ENCODE data around the gene KCNA1.
"Not testable (repeated sequence)": the region's sequence is repeated elsewhere in the genome, so short reads cannot be mapped to it uniquely, and the experiment has no call there.

The KCNA1 gene

DNA sequence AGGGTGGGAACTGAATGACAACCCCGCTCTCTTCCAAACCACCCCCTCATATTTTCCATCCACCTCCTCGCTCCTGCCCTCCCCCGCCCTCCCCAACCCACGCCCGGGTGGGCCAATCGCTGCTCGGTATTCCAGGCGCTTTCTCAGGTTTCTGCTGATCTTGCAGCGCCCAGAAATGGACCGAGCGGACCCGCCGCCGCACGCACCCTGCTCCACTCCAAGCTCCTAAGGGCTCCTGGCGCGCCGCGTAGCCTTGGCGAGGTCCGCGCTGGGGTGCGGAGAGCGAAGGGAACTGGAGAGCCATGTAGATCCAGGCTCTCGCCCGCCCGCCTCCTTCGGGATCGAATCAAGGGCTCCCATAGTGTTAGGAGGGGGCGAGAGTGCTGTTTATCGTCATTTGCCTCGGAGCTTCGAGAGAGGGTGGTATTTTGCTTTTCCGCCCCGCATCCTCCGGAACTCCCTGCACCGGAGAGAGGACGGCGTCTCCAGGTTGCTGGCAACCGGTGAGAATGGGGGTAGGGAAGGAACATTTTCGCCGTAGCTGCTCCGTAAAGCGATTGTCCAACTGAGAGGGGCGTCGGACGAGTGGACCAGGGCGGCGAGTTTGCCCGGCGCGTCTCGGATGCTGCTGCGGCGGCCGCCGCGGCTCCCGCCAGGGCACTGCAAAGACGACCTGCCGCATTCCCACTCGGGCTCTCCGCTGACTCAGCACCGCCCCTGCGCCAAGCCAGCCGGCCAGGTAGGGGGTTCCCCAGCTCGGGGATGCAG lies at the start of gene KCNA1:
TSS of gene KCNA1 (plus strand) at position 172 of the 768 bp plus-strand sequence. CDS start 1,474 bp downstream, outside the sequence.
- no peak for DNase-seq (ENCODE audit: low read depth, low spot score)

DNA sequence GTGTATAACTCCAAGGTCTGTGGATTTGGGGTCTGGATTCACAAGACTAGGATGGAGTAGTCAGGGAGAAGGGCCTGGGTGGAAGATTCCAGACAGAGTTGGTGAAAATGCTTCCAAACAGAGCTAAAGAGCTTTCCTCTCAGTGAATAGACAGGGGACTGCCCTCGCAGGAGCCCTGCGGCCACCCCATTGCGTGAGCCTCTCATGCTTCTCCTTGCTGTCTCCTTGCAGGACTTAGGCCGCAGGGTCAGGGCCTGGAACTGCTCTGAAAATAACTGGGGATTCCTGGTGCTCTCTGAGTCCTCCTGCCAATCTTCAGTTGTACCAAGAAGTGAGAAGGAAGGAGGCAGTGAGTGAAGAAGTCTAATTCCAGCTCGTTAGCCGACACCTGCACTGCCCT lies 49.0 kb upstream of the KCNA1 start:
- DNase-seq (ENCODE audit: low read depth, low spot score): no peak

DNA sequence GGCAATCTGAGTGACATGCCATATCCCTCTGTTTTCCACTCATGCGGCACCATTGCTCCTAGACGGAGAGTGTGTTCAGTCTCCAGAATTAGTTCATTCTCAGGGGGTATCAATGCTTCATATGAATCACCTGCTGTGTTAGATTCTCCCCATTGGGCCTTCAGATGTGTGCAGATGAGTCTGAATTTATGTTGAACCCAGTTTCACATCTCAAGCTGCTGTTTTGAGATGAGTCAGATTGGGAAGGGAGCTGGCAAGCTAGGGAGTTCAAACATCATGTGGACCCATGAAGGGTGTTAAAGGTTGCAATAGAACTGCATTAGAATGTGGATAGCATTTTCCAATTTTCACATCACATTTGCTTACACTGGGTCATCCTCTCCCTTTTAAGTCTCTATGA lies 46.9 kb upstream of the KCNA1 start:
- no peak for DNase-seq (ENCODE audit: low read depth, low spot score)

DNA sequence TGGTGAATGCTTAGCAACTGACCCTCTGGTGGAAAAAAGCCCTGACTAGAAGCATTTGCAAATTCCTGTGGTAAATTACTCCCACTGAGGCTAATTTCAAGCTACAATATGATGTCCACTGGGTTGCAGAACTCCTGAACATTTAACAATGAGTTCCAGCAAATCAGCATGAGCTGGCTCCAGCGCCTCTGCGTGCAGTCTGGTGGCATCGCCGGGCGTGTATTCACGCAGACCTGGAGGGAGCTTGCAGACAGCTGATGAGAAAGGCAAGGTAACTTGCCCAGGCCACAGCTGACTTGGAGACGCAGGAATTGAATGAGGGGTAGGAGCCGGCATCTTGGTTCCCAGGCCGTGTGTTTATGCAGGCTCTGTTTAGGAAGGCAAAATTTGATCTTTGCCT lies 45.1 kb upstream of the KCNA1 start:
- DNase-seq (ENCODE audit: low read depth, low spot score): no peak

DNA sequence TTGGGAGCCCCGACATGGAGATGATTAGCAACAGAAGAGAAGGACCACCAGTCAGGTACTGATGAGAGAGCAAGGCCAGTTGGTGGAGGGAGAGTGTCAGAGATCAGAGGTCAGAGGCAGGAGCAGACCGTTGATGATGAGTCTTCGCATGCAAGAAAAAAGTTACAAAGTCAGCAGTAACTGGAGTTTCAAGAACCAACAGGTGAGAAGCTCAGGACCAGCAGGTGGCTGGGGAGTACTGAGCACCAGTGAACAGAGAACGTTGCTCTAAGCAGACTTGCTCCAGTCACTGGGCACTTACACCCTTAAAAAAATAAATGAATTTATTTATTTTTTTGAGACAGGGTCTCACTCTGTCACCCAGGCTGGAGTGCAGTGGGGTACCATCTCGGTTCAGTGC lies 44.5 kb upstream of the KCNA1 start:
- DNase-seq (ENCODE audit: low read depth, low spot score): no peak

DNA sequence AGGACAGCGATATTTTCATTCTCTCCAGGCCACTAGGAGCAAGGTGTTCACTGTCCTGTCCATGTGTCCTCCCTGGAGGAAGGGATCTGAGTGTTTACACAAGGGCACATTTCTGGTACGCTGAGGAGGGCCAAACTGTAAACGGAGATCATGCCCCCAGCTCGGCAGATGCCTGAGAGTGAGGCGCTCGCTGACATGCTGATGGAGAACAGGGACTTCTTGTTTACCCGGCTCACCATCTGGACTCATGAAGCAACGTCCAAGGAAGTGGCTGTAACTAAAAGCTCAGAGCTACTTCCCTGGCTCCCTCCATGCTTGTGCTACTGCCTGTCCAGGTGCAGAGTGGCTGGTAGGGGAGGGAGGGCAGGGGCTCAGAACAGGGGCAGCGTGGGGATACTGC lies 43.4 kb upstream of the KCNA1 start:
- no peak for DNase-seq (ENCODE audit: low read depth, low spot score)

DNA sequence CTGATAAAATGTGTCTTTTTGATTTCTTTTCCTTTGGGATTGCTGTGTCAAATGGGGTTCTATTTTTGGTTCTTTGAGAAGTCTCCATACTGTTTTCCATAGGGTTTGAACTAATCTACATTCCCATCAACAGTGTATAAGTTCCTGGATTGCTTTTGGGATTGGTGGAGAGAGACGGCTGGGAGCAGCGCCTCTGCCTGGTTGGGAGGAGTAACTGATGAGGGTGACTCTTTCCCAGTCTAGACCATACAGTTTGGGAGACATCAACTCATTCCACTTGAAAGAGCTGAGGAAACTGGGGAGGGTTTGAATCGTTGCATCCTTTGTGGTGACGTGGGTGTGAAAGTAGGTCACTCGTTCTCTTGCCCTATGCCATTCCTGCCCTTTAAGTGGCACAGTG lies 42.3 kb upstream of the KCNA1 start:
- DNase-seq (ENCODE audit: low read depth, low spot score): no peak

DNA sequence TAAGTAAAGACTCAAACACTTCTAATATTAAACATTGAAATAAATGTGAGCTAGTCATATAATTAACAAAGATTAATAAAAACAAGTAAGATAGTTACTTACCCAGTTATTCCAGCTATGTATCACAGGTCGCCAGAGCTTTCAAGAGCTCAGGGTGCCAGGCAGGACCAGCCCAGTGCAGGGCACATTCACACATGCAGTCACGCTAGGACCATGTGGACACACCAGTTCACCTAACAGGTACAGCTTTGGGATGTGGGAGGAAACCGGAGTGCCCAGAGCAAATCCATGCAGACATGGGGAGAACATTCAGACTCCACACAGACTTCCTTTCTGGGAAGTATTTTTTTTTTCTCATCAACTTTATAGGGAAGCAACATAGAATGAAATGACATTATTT lies 39.3 kb upstream of the KCNA1 start:
- DNase-seq (ENCODE audit: low read depth, low spot score): no peak

DNA sequence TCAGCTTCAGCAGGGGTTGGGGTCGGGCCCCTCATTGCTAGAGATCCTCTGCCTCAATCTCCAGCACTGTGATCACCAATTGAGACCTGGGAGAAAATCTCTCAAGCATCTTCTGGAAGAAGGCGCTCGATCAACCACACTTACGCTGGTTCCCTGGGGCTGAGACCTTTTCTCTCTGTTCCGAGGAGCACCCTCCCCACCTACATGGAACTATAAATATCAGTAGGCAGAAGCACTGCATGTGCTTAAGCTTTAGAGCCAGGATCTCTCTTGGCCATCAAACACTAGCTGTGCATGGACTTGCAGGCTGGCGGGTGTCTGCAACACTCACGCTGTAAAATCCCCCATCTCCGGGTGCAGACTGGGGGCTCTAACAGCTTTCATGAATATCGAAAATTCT lies 38.2 kb upstream of the KCNA1 start:
- no peak for DNase-seq (ENCODE audit: low read depth, low spot score)

DNA sequence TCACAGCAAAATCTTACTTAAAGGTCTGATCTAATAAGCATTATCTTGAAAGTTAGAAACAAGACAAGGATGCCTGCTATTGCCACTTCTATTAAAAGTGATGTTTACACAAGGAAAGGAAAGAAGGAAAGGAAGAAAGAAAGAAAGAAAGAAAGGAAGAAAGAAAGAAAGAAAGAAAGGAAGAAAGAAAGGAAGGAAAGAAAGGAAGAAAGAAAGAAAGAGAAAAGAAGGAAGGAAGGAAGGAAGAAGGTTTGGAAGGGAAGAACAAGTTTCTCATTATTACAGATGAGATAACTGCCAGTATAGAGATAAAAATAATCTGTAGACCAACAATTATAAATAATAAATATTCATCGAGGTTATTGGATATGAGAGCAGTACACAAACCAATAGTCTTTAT lies 35.8 kb upstream of the KCNA1 start:
- no peak for DNase-seq (ENCODE audit: low read depth, low spot score)

DNA sequence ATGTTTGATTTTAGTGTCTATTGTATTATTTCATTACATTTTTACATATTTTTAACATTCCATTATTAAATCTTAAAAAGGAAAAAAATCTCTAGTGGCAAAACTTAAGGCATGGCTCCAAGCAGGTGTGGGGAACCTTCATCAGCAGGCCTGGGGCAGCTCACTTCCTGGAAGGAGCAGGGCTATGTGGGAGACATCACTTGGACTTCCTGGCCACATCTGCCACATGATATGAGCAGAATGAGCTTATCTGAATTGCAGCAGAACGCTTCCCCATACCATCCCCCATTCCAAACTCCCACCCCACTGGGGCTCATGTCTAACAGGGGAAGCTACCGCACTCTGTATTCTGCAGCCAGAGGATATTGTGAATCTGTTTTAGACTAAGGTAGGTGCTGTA lies 35.0 kb upstream of the KCNA1 start:
- DNase-seq (ENCODE audit: low read depth, low spot score): no peak

DNA sequence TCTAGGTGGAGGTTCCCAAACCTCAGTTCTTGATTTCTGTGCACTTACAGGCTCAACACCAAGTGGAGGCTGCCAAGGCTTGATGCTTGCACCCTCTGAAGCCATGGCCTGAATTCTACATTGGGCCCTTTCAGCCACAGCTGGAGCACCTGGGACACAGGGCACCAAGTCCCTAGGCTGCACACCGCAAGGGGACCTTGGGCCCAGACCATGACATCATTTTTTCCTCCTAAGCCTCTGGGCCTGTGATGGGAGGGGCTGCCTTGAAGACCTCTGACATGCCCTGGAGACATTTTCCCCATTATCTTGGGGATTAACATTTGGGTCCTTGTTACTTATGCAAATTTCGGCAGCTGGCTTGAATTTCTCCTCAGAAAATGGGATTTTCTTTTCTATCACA lies 30.2 kb upstream of the KCNA1 start:
- not testable (repeated sequence) for DNase-seq (ENCODE audit: low read depth, low spot score)

DNA sequence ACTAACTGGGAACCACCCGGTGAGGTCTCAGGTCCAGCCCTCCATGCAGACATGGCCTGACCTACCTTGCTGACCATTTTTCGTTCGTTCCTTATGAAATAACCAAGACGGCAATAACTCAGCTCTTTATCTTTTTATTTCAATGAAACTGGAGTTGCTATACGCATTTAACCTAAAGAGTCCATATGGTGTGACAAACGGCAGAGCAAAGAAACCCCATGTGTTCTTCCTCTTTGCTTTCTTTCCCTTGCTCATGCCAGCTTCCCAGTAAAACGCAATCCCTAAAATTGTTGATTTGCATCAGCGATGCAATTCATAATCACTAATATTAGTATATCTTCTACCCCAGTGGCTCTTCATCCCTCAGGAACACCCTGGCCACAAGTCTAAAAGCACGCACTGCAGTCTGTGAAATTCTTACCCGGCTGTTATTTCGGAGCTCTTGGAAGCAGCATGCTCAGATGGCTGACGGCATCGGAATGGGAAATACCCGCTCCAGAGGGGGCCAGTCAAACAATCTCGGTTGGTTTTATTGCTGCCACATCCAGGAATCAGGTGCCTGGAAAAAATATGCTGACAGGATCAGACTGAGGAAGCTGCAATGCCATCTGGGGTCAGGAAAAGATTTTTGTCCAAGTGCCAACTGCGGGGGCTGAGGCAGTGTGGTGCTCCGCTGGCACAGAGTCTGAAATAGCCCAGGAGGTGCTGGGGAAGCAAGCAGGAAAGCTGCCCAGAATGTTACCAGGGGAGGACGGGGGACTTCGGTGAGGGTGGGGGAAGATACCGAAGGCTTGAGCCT lies 28.2 kb upstream of the KCNA1 start:
- DNase-seq (ENCODE audit: low read depth, low spot score): no peak

DNA sequence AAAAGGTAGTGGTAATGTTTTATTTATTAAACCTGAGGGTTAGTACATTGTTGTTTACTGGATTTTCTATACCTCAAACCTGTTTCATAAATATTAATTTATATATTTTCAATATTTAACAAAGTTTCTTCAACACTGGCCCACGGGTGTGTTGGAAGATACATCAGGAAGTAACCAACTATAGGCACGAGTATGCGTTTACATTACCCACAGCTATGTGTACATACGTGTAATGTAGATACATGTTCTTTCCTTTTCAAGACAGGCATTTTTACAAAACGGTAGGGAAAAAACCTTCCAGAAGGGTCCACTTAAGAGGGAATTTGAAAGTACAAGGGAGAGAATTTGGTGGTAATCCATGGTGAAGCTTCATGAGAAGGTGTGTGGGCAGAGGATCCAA lies 17.8 kb upstream of the KCNA1 start:
- DNase-seq (ENCODE audit: low read depth, low spot score): no peak

DNA sequence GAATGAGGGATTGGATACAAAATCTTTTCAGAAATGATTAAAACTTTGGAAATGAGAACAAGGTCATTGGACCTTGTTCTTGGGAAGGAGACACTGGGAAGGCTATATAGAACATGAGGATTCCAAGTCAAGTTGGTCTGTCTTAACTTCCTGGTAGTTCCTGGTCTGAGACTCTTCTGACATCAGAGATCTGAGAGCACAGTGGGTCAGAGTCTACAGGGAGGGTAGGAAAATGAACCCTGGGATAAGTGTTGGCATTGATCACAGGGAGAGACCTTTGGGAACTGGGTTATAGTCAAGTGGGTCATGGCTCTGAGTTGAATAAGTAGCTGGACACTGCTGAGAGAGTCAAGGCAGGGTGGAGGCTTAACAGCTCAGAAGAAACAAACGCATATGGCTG lies 17.3 kb upstream of the KCNA1 start:
- DNase-seq (ENCODE audit: low read depth, low spot score): no peak

DNA sequence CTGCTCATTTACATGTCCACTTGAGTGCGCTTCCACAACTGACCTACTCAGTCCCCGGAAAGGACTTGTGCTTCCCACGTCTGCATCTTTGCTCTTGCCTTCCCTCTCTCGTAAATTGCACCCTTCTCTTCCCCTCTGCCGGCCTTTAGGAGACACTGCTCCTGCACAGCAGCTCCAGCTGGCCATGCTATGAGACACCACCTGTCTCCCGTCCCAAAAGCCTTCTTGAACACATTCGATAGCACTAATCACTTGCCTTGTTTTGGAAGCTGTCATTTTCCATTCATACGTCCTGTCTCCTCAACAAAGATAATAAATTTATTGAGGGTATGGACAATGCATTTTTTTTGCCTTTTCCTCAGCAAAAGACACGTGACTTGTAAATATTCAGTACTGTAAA lies 15.7 kb upstream of the KCNA1 start:
- no peak for DNase-seq (ENCODE audit: low read depth, low spot score)

DNA sequence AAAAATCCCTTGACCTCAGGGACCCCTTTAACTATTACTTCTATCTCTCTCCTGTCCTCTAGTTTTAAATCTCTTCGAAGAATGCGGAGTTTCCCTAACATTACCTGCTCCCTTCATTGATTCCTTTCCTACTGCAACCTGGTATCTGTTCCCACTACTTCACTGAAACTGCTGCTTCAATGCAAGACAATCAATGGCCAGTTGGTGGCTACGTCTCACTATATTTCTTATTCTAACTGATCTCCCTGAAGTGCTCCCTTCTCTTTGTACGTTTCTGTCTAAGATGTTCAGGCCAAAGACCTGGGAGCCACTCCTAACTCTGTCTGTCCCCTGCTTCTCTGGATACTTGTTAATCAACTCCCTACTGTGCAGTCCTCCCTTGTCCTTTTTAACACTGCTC lies 10.3 kb upstream of the KCNA1 start:
- no peak for DNase-seq (ENCODE audit: low read depth, low spot score)

DNA sequence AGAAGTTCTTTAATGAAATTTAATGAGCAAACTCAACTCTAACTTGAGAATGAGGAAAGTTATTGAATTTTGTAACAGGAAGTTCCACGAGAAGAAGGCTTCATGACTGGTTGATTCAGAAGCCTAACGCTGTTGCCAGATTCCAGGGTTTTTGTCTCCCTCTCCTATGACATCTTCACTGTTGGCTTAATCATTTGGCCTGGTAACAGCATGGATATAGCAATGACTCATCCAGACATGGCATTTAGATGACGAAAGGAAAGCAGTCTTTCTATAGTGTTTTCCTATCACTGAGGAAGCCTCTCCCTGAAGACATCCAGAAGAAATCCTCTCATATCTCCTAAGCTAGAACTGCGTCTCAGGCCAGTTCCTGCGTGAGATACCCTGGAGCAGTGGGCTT lies 9.4 kb upstream of the KCNA1 start:
- no peak for DNase-seq (ENCODE audit: low read depth, low spot score)

DNA sequence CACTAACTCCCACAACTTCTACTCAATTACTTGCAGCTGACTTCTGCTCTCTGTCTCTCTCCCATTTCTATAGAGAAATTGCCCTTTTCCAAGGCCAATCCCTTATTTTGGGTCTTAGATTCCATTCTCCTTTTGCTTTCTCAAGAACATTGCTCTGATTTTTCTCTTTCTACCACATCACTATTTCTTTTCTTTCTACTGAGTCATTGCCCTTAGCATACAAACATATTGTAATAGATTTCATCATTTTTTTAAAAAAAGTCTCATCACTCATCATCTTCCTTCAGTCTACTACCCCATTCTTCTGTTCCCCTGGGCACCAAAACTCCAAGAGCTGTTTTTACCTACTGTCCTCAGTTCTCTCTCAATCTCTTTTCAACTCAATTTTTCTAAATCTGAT lies 4.4 kb upstream of the KCNA1 start:
- no peak for DNase-seq (ENCODE audit: low read depth, low spot score)

DNA sequence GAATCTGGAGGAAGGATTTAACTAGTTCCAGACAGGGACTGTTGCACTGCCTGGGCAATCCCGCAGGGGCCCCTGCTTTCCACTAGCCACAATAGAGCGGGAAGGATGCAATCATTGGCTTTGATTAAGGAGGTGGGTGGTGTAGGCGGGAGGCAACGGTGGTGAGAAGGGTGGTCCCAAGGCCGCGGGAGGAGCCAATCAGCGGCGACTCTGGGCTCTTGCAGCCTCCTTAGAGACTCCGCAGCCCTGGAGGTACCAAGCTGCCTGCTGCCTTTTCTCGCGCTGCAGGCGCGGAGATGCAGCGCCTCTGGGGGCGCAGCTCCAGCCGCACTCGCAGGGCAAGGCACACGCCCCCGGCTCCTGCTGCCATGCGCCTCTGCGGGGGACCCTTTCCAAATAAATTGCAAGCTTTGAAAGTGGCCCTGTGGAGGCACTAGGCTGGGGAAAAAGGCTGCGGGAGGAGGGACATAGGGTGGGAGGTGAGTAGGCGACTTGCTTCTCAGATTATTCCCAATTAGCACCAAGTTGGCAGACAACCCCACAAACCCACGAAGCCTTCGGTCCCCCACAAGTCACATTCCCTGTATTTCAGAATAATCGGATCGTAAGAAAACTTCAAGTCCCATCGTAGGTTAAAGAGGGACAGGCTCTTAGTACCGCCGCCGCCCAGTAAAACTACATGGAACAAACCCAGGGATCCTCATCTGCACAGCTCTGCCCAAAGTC lies 858 bp upstream of the KCNA1 start:
- DNase-seq (ENCODE audit: low read depth, low spot score): peak; percentile 85

DNA sequence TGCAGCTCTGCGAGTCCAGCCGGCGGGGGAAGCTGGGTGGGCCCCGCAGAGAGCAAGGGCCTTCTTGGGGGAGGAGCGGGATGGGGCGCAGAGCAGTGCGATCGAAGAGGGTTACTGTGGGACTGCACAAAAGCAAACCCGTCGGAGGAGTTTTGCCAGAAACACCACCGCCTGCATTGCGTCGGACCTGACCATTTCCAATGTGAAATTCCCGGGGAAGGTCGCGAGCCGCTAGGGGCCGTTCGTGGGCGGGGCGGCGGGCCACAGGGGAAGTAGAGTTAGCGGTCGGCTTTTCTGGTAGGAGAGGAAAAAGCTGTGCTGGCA lies 333 bp upstream of the KCNA1 start:
- DNase-seq (ENCODE audit: low read depth, low spot score): no peak

DNA sequence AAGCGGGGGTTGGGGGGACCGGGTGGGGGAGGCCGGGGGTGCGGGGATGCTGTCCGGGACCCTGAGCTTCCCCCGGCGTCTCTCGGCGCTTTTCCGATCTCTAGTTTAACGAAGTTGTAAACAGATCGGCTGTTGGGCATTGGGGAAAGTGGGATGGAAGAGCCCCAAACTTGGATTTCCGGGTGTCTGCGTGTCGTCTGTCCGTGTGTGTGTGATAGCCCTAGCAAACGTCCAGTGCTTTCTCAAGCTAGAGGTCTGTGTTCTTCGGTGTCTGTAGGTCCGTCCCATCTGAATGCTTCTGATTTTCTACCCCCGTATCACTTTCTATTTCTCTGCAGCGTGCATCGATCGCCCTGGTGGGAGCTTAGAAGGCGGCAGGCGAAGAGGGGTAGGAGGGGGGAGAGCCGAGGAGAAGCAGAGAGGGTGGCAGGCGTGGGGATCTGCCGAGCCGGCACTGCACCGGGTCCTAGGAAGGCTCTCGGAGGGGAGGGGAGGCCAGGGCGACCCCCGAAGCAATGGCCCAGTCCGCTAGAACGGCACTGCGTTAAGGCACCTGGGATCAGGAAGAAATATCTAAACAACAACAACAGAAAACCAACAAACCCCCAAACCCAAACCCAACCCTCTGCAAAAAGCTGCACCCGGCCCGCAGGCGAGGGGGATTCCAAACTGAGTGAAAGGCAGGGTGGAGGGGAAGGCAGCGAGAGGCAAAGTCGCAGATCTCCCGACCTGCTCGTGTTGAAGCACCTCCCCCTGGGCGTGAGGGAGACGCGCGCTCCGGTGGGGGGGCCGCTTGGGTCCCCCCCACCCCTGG lies 1.0 kb downstream of the KCNA1 start:
- DNase-seq (ENCODE audit: low read depth, low spot score): no peak

Measured in iPS DF 19.7 (cell line).